GM23248 (cell line): ENCODE measurements around the gene BBLN. TPM values are rescaled to one million over a fixed set of nuclear protein-coding genes. Genes with fewer than 3 reads are reported as not detected.

ENCODE experiments used
- DNase-seq: peaks from one replicate; pipeline ENCODE4 v3.0.0-alpha.2; 2015
- H2AFZ ChIP-seq: fragments of 200-600 bp; sonication (generic); 2 replicates; pipeline ENCODE4 v1.6.1; 2016; ENCODE audit warnings: antibody characterized with exemption
- H3F3A ChIP-seq: fragments of 200-600 bp; sonication (generic); 2 replicates; pipeline ENCODE4 v1.6.1; 2016; ENCODE audit warnings: mild to moderate bottlenecking, antibody characterized with exemption, mixed run types; ENCODE audit not compliant: insufficient read depth
- H3K27ac ChIP-seq: fragments of 200-600 bp; sonication (generic); 2 replicates; pipeline ENCODE4 v1.5.1; 2016; ENCODE audit warnings: mild to moderate bottlenecking
- H3K27me3 ChIP-seq: fragments of 200-600 bp; sonication (generic); replicated peaks from 2 replicates; pipeline ENCODE4 v1.6.1; 2016; ENCODE audit warnings: mild to moderate bottlenecking; ENCODE audit not compliant: insufficient read depth
- H3K36me3 ChIP-seq: fragments of 200-600 bp; sonication (generic); 2 replicates; pipeline ENCODE4 v1.6.1; 2016; ENCODE audit warnings: low read depth, mild to moderate bottlenecking
- H3K4me1 ChIP-seq: fragments of 200-600 bp; sonication (generic); 2 replicates; pipeline ENCODE4 v1.6.1; 2016; ENCODE audit warnings: mild to moderate bottlenecking; ENCODE audit not compliant: insufficient read depth
- H3K4me2 ChIP-seq: fragments of 200-600 bp; sonication (generic); one replicate; pipeline ENCODE4 v1.6.1; 2016; ENCODE audit warnings: mild to moderate bottlenecking; ENCODE audit not compliant: unreplicated experiment
- H3K4me3 ChIP-seq: fragments of 200-600 bp; sonication (generic); 2 replicates; pipeline ENCODE4 v1.5.1; 2016; ENCODE audit warnings: mild to moderate bottlenecking
- H3K79me2 ChIP-seq: fragments of 200-600 bp; sonication (generic); 2 replicates; pipeline ENCODE4 v1.6.1; 2016; ENCODE audit warnings: mild to moderate bottlenecking; ENCODE audit not compliant: insufficient read depth
- H3K9ac ChIP-seq: fragments of 200-600 bp; sonication (generic); 2 replicates; pipeline ENCODE4 v1.6.1; 2016; ENCODE audit warnings: mild to moderate bottlenecking
- H3K9me2 ChIP-seq: fragments of 200-600 bp; sonication (generic); 2 replicates; pipeline ENCODE4 v1.6.1; 2016; ENCODE audit warnings: mixed run types, mild to moderate bottlenecking, moderate library complexity; ENCODE audit not compliant: insufficient read depth
- H3K9me3 ChIP-seq: fragments of 200-600 bp; sonication (generic); one replicate; pipeline ENCODE4 v1.6.1; 2017; ENCODE audit warnings: low read depth
- H4K20me1 ChIP-seq: fragments of 200-600 bp; sonication (generic); 2 replicates; pipeline ENCODE4 v1.6.0; 2016; ENCODE audit not compliant: insufficient read depth
- EZH2 ChIP-seq: fragments of 200-600 bp; sonication (generic); IDR thresholded peaks from 2 replicates; pipeline ENCODE4 v1.6.1; 2018; ENCODE audit warnings: antibody characterized with exemption, mild to moderate bottlenecking; ENCODE audit not compliant: insufficient read depth, poor library complexity, severe bottlenecking
- EZH2phosphoT487 ChIP-seq: fragments of 200-600 bp; sonication (generic); IDR thresholded peaks from 2 replicates; pipeline ENCODE4 v1.6.1; 2018; ENCODE audit warnings: antibody characterized with exemption, moderate library complexity, mild to moderate bottlenecking, low read depth; ENCODE audit not compliant: insufficient read depth
- WGBS, 2 experiments: methylation state at CpG; one replicate each; pipeline ENCODE4 v1.1.6; 2015 to 2017; ENCODE audit warnings: low lambda C conversion rate in 2 of 2, low coverage in 1 of 2; ENCODE audit errors: missing lambda C conversion rate in 2 of 2; 5-methylcytosine and 5-hydroxymethylcytosine counted together
- in situ Hi-C: fragments of 300-500 bp; cut with MboI; formaldehyde crosslinking; loops from 2 replicates; pipeline ENCODE4 v1.15.0; 2020
- polyA plus RNA-seq: library from polyadenylated mRNA; unstranded; fragments of >200 nt; fragmentation: Nextera tagmentation; extraction: Ambion mirVana; gene quantifications from 2 replicates; pipeline ENCODE4 v1.2.1, GENCODE V29; 2016
- total RNA-seq: library from RNA; depleted of rRNA; stranded (reverse); fragments of >200 nt; shearing (Covaris generic); gene quantifications from 2 replicates; pipeline ENCODE4 v1.2.3, GENCODE V29; 2014

Gene BBLN
- total and polyA plus RNA-seq, 2 experiments from 2014 or later = 137 to 315 TPM

DNA sequence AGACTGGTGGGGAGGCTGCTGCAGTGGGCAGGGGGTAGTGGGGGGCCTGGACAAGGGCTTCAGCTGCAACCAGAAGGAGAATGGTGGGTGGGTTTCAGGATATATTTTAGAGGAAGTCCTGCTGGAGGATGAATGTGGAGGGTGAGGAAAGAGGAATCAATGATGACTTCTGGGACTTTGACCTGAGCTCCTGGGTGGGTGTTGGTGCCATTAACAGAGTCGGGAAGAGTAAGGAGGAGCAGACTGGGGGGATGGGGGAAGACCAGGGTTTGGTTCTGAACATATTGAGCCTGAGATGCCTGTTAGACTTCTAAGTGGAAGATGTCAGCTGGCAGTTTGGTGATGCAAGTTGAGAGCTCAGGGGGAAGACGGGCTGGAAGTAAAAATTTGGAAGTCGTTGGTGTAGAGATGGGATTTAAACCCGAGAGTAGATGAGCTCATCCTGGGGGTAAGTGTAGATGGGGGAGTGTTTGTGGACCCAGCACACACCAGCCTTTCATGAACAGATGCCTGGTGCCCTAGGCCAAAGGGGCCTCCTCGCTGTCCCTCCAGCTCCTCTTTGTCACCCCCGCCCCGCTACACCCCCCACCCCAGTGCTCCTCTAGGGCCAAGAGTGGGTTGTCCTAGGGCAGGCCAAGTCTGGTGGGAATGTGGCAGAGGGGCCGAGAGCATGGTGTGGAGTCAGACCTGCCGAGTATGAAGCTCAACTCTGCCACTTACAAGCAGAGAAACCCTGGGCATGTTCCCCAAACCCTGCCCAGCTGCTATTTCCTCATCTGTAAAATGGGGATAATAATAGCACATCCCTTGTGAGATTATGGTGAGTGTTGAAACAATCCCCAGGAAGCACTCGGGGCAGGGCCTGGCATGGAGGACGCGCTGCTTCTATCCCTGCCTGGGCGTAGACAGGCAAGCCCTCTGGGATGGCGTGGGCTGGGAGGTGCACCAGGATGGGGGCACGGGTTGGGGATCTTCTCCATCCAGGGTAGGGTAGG lies 47.1 kb downstream of the BBLN start:
- no peak overlapping the region for H3K27ac ChIP-seq
- 48 to 53% methylated on average over 12 of the region's 15 CpGs for WGBS, 2 experiments
- H2AFZ ChIP-seq = no peak overlapping the region
- no peaks in the 10 kb centered on the region for H3K9me2 ChIP-seq
- peaks cover 15% of the 10 kb centered on the region; the same call in 1 of the 2 replicates for H3K79me2 ChIP-seq
- no peaks in the 10 kb centered on the region for H3K27me3 ChIP-seq
- H3F3A ChIP-seq = peaks cover 3% of the 10 kb centered on the region; the same call in 1 of the 2 replicates
- H3K4me1 ChIP-seq = peaks cover 7% of the 10 kb centered on the region
- TF ChIP-seq EZH2 (no peak), EZH2phosphoT487 (no peak)
- no peaks in the 10 kb centered on the region for H3K36me3 ChIP-seq
- no peak overlapping the region for H3K4me2 ChIP-seq
- no peak overlapping the region for H3K4me3 ChIP-seq
- in situ Hi-C loops = no loop called here
- no peaks in the 10 kb centered on the region for H4K20me1 ChIP-seq
- no peaks in the 10 kb centered on the region for H3K9me3 ChIP-seq
- DNase-seq = no peak
- H3K9ac ChIP-seq = no peak overlapping the region

DNA sequence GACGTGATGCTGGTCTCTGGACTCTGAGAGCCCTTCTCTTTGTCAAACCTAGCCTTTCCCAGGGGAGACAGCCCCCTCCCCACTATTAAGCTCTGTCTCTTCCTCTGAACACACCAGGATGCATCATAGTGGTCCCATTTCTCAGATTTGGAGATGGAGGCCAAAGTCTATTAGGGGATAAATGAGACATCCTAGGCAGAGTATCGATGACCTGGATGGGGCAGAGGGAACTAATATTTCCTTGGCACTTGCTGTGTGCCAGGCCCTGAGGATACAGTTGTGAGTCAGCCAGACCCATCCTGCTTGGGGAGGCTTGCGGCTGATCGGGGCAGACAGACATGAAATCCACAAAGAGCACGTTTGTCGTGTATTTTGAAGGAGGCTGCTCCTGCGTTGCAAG lies 48.3 kb downstream of the BBLN start:
- Histone ChIP-seq H3K9me3 (no peaks in the 10 kb centered on the region), H3K4me2 (no peak overlapping the region), H3K27ac (no peak overlapping the region), H3K4me3 (no peak overlapping the region), H3K9ac (no peak overlapping the region), H3K79me2 (peaks cover 15% of the 10 kb centered on the region; the same call in 1 of the 2 replicates), H3K27me3 (no peaks in the 10 kb centered on the region), H3K4me1 (no peaks in the 10 kb centered on the region), H4K20me1 (no peaks in the 10 kb centered on the region), H3K36me3 (no peaks in the 10 kb centered on the region), H2AFZ (no peak overlapping the region), H3F3A (no peaks in the 10 kb centered on the region; the same call in 1 of the 2 replicates), H3K9me2 (no peaks in the 10 kb centered on the region)
- no peak for TF ChIP-seq EZH2phosphoT487
- no peak for TF ChIP-seq EZH2
- 56 to 58% methylated on average over 7 of the region's 7 CpGs for WGBS, 2 experiments
- in situ Hi-C loops = no loop called here
- no peak for DNase-seq

DNA sequence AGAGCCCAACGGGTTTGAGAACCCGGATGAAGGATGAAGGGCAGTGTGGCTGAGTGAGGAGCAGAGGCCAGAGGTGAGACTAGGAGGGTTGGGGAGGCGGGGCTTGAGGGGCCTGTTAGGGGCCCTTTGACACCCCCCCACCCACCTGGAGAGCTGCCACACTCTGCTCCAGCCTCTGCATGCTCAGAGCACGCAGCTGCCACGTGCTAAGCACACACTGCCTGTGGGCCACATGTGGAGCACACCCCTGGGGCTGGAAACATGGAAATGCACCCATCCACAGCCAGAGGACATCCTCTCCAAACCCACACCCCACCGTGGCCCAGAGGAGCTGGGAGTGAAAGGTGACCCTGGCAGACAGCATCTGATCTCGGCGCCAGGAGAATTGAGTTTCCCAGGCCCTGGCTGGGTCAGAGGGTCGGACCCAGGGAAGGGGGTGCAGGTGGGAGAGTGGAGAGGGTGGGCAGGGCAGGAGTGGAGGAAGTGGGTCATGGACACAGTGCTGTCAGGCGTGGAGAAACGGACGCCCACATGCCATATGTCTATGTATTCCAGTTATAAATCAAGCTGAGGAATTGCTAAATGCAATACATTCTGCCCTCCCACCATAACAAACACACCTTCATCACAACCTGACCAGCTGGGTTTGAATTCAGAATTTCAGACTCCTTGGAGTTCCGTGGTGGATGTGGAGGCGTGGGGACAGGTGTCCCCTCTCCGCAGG lies 49.0 kb downstream of the BBLN start:
- in situ Hi-C loops = no loop called here
- TF ChIP-seq EZH2phosphoT487 (no peak), EZH2 (no peak)
- 65 to 69% methylated on average over 14 to 15 of the region's 15 CpGs for WGBS, 2 experiments

DNA sequence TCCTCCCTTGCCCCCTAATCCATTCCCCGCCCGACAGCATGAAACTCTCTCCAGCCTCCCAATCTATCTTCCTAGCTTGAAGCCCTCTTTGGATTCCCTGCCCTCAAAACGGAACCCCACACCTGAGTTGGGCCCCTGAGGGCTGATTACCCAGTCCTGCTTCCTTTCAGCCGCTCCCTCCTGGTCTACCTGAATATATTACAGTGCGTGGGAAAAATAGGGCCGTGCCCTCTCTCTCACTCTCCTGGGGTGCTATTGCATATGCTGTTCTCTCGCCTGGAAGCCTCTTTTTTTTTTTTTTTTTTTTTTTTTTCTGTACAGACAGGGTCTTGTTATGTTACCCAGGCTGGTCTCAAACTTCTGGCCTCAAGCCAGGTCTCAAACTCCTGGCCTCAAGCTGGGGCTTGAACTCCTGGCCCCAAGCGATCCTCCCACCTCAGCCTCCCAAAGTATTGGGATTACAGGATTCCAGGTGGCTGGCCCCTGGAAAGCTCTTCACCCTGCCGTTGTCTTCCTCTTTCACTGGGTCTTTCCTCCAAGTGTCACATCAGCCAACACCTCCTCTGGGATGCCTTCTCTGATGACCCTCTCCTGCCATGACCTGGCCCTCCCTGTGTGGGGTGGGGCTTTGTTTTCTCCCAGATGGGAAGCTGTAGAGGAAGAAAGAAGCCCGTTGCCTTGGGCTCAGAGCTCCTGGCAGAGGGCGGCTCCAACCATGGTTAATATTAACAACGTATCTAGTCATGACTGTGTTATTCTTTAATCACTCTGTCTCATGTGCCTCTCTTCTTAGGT lies 51.3 kb downstream of the BBLN start:
- WGBS, 2 experiments = 68 to 71% methylated on average over 11 to 12 of the region's 12 CpGs
- H3K4me2 ChIP-seq = no peak overlapping the region
- no peaks in the 10 kb centered on the region for H3K9me2 ChIP-seq
- no peak overlapping the region for H3K4me3 ChIP-seq
- no peaks in the 10 kb centered on the region for H3K9me3 ChIP-seq
- H3K36me3 ChIP-seq = no peaks in the 10 kb centered on the region
- peaks cover 4% of the 10 kb centered on the region for H3F3A ChIP-seq
- H4K20me1 ChIP-seq = no peaks in the 10 kb centered on the region
- H3K4me1 ChIP-seq = peaks cover 19% of the 10 kb centered on the region
- in situ Hi-C loops = no loop called here
- no peaks in the 10 kb centered on the region for H3K79me2 ChIP-seq
- no peaks in the 10 kb centered on the region for H3K27me3 ChIP-seq
- TF ChIP-seq EZH2phosphoT487 (no peak), EZH2 (no peak)
- no peak overlapping the region for H3K9ac ChIP-seq
- H2AFZ ChIP-seq = no peak overlapping the region
- H3K27ac ChIP-seq = no peak overlapping the region
- peak; percentile 56 for DNase-seq

More for the DNA sequence above, 49.0 kb downstream of the BBLN start:
- Histone ChIP-seq H4K20me1 (no peaks in the 10 kb centered on the region), H3K4me1 (no peaks in the 10 kb centered on the region), H2AFZ (no peak overlapping the region), H3K9me3 (no peaks in the 10 kb centered on the region), H3K79me2 (peaks cover 12% of the 10 kb centered on the region; the same call in 1 of the 2 replicates), H3K9ac (no peak overlapping the region), H3K4me2 (no peak overlapping the region), H3F3A (no peaks in the 10 kb centered on the region; the same call in 1 of the 2 replicates), H3K9me2 (no peaks in the 10 kb centered on the region), H3K27ac (no peak overlapping the region), H3K36me3 (no peaks in the 10 kb centered on the region), H3K4me3 (no peak overlapping the region), H3K27me3 (no peaks in the 10 kb centered on the region)
- DNase-seq = no peak
